ENCODE measurements around the gene MUC5AC.

- TF ChIP-seq POLR2AphosphoS5 (IDR thresholded peaks at IDR 0.05; ENCODE audit: borderline replicate concordance, low read depth, low read length) = no peak
- TF ChIP-seq EZH2 (IDR thresholded peaks at IDR 0.05) = no peak
These were observed 18.7 kb downstream of the MUC5AC start for GRCh38 chr11:1176224-1177019.

All from SK-N-MC (cell line).